GM10248 (cell line): ENCODE measurements around the gene CHD2.

Experiments used
- CTCF ChIA-PET: fragments of 300-600 bp; sonication (Branson Sonifier 250); formaldehyde crosslinking; extraction: SDS; loops from one replicate; lab custom pipeline; 2021; ENCODE audit warnings: antibody characterized with exemption; lab: Yijun Ruan, JAX
- POLR2A ChIA-PET: fragments of 350-650 bp; sonication (Branson Sonifier 250); formaldehyde crosslinking; extraction: SDS; loops from one replicate; lab custom pipeline; 2020; ENCODE audit warnings: antibody characterized with exemption; lab: Yijun Ruan, JAX
- DNase-seq: peaks from one replicate; pipeline ENCODE4 v3.0.0; 2012; ENCODE audit errors: extremely low spot score
- TF ChIP-seq, protein P1 (sequence below): IDR thresholded peaks from 2 replicates; pipeline ENCODE4 v1.5.1; 2012; ENCODE audit warnings: mild to moderate bottlenecking, low read depth; ENCODE audit errors: extremely low read depth, missing control alignments, control extremely low read depth

CHD2 gene

DNA sequence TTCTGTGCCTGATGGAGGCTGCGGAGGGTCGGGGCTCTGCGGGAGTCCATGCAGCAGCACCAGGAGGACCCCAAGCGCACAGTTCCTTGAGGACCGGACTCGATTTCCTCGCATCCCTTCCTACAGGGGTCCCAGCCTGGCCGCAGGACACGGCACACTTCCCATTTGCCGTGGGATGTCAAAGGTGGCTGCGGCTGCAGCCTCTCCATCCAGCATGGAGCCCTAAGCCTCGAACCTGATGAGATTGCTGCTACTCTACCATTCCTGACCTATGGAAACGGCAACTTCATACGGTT, 148.2 kb downstream of the CHD2 start:
- POLR2A ChIA-PET: no interaction called here
- no peak for DNase-seq
- TF ChIP-seq, protein P1, sequence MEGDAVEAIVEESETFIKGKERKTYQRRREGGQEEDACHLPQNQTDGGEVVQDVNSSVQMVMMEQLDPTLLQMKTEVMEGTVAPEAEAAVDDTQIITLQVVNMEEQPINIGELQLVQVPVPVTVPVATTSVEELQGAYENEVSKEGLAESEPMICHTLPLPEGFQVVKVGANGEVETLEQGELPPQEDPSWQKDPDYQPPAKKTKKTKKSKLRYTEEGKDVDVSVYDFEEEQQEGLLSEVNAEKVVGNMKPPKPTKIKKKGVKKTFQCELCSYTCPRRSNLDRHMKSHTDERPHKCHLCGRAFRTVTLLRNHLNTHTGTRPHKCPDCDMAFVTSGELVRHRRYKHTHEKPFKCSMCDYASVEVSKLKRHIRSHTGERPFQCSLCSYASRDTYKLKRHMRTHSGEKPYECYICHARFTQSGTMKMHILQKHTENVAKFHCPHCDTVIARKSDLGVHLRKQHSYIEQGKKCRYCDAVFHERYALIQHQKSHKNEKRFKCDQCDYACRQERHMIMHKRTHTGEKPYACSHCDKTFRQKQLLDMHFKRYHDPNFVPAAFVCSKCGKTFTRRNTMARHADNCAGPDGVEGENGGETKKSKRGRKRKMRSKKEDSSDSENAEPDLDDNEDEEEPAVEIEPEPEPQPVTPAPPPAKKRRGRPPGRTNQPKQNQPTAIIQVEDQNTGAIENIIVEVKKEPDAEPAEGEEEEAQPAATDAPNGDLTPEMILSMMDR: no peak
- CTCF ChIA-PET: interaction anchor here (1.1 kb wide), 1 partner anchor 19 kb away, joined by 5 read pairs; no protein-coding TSS in a partner anchor

DNA sequence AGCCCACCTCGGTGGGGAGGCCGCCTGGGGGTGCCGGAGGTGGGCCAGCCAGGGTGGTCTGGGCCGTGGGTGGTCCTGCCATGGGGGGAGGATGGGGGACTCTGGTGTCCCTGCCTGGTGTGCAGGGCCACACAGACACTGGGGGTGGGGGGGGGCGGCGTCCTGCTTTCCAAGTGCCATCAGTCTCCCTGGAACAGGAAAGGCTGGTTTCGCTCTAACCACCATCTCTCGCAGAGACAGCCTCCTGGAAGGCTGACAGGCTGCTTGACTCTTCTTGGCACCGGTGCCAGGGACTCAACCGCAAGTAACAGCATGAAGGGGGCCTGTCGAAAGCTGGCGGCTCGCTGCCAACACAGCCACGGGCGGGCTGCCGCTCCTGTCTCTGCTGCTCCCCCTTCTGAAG, 148.6 kb downstream of the CHD2 start:
- no peak for DNase-seq
- TF ChIP-seq, protein P1: no peak
- CTCF ChIA-PET: interaction anchor here (1.1 kb wide), 1 partner anchor 19 kb away, joined by 5 read pairs; no protein-coding TSS in a partner anchor
- POLR2A ChIA-PET: no interaction called here

DNA sequence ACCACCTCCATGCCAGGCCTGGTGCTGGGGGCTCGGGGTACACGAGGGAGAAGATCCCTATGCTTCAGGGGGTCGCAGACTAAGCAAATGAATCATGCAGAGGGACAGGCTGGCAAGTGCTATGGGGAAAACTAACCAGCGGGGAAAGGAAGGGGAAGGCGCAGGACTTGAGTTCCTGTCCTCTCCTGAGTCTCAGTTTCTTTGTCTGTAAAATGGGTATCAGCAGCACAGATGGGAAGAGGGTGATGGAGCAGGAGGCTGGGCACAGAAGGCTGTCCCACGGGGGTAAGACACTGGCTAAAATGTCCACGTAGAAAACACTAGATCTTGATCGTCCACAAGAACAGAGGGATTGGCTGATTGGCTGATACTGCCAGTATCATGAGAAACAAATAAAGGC, 149.1 kb downstream of the CHD2 start:
- ChIA-PET CTCF (no interaction called here), POLR2A (no interaction called here)
- TF ChIP-seq, protein P1: no peak
- DNase-seq: no peak

DNA sequence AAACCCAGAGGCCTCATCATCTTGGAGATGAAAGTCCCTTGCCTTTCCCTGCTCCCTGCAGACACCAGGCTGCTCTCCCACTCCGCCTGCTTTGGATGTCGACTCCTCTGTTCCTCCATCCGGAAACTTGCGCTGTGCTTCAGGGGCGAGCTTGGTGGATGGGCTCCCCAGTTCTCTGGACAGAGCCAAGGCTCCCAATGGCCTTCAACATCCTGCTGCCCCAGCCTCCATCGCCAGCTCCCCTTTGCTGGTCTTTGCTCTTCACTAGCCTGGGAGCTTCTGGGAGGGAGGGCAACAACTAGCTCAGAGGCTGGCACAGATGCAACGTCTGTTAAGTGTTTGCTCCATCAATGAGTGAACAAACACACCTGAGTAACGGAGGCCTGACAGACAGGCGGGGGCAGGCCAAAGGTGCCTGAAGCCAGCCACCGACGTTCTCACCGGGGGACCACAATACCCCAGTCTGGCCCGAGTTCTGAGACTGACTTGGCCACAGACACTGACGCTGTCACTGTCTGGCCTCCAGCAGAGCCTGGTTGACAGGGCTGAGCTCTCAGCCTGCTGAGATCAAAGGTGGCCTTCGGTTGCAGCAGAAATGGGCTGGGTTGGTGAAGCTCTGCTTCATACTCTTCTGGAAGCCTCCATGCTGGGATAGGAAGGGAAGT, 149.9 kb downstream of the CHD2 start:
- CTCF ChIA-PET: interaction anchor here (1.2 to 1.5 kb wide), 3 partner anchors 10 to 1070 kb away, joined by 3 to 4 read pairs (median 4); no protein-coding TSS in a partner anchor
- TF ChIP-seq, protein P1: no peak
- POLR2A ChIA-PET: no interaction called here
- DNase-seq: no peak

DNA sequence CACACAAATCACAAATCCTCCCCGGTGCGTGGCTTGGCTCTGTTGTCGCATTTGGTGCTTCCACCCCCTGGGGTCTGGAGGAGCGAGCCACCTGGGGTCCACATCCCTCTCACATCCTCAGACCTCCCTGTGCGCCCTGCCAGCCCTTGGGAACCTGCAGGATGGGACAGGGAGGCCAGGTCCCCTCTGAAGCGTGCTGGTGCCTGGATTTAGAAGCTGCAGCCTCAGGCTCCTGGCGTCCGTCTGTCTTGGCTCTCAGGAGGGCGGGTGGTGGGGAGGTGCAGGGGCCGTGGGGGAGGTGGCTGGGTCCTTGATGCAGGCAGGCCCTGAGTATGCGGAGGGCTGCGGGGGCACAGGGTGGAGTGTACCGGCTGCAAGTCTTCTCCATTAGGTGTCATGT, 150.5 kb downstream of the CHD2 start:
- ChIA-PET POLR2A (no interaction called here), CTCF (interaction anchor here (1.2 to 1.5 kb wide), 3 partner anchors 9 to 1069 kb away, joined by 3 to 4 read pairs (median 4); no protein-coding TSS in a partner anchor)
- TF ChIP-seq, protein P1: no peak
- no peak for DNase-seq

DNA sequence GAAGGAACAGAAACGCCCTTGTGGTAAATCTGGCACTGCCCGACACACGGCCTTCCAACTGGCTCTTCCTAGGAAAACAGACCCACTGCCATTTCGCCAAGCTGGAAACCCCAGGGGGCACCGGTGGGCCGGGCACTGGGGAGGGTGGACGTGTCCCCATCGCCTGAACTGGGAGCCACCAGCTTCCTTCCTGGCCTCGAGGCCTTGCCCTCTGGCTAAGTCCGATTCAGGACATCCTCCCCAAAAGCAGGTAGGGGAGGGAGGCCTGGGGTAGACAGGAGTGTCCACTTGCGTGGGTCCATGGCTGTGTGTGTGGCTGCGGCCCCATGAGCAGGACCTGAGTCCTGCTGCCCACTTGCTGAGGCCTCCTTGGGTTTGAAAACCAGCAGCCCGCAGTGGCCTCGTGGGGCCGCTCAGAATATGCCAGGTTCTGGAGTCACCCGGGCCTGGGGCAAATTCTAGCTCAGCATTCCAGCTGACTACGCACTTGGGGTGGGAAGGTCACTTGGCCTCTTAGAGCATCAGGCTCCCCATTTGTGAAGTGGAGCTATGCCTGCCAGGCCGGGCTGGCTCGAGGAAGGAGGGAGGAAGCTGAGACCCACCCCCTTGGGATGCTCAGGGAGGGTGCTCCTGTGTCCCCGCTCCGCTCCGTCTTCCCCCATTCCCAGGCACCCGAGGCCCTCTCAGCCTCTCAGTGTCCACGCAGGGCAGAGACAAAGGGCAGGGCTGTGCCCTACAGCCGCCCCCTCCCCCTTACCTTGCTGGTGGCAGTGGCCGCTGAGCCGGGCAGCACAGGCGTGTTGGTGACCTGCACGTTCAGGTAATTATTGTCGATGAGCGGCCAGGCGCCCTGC, 151.3 kb downstream of the CHD2 start:
- CTCF ChIA-PET: interaction anchor here (1.3 to 1.5 kb wide), 2 partner anchors 254 to 1068 kb away, joined by 3 to 4 read pairs; no protein-coding TSS in a partner anchor
- POLR2A ChIA-PET: no interaction called here
- TF ChIP-seq, protein P1: no peak

More for the DNA sequence above, 151.3 kb downstream of the CHD2 start:
- DNase-seq: no peak
